SK-N-SH (cell line): ENCODE results near the gene FSHR. TPM values are rescaled to one million over a fixed set of nuclear protein-coding genes. Genes with fewer than 3 reads are reported as not detected.

Experiments
- CTCF ChIA-PET: fragments of 300-600, 350-600 bp; formaldehyde crosslinking; extraction: SDS; loops from one replicate; lab custom pipeline; 2021; lab: Yijun Ruan, JAX
- POLR2A ChIA-PET: fragments of 350-600 bp; sonication (Branson Sonifier 250); formaldehyde crosslinking; extraction: SDS; loops from one replicate; lab custom pipeline; 2020; ENCODE audit warnings: antibody characterized with exemption, inconsistent platforms; lab: Yijun Ruan, JAX
- DNase-seq: peaks from one replicate; pipeline ENCODE4 v3.0.0; 2012
- H2AFZ ChIP-seq: fragments of 200-600 bp; sonication (generic); 2 replicates; pipeline ENCODE4 v1.8.1; 2016; ENCODE audit warnings: antibody characterized with exemption, mild to moderate bottlenecking, low read depth
- H3F3A ChIP-seq: fragments of 200-600 bp; sonication (generic); replicated peaks from 2 replicates; pipeline ENCODE3; 2016; ENCODE audit warnings: antibody characterized with exemption, mild to moderate bottlenecking; ENCODE audit not compliant: insufficient read depth
- H3K27ac ChIP-seq, 2 experiments: fragments of 200-500 bp in 1 of 2; fragments of 200-600 bp in 1 of 2; sonication (Bioruptor generic) in 1 of 2; sonication (generic), shearing (Covaris generic) in 1 of 2; 2 replicates each; pipeline versions ENCODE4 v1.5.1 to v1.6.1; 2014 to 2016; ENCODE audit warnings: low read depth in 2 of 2, inconsistent platforms in 1 of 2, low read length in 1 of 2, mild to moderate bottlenecking in 1 of 2, mixed read lengths in 1 of 2
- H3K27me3 ChIP-seq: fragments of 200-600 bp; sonication (generic), shearing (Covaris generic); 2 replicates; pipeline ENCODE4 v1.6.1; 2016; ENCODE audit warnings: mixed run types; ENCODE audit not compliant: insufficient read depth
- H3K36me3 ChIP-seq, 2 experiments: fragments of 200-500 bp in 1 of 2; fragments of 200-600 bp in 1 of 2; sonication (Bioruptor generic) in 1 of 2; sonication (generic) in 1 of 2; replicated peaks in 1 of 2; 2 replicates each; pipeline versions ENCODE3 to v1.5.1; 2014 to 2016; ENCODE audit warnings: low read length in 1 of 2, mild to moderate bottlenecking in 1 of 2; ENCODE audit not compliant: insufficient read depth in 2 of 2, control insufficient read depth in 1 of 2
- H3K4me1 ChIP-seq, 2 experiments: fragments of 200-500 bp in 1 of 2; fragments of 200-600 bp in 1 of 2; sonication (Bioruptor generic) in 1 of 2; sonication (generic), shearing (Covaris generic) in 1 of 2; 2 replicates each; pipeline versions ENCODE4 v1.5.1 to v1.6.1; 2014 to 2016; ENCODE audit warnings: low read depth in 1 of 2, low read length in 1 of 2, mixed run types in 1 of 2; ENCODE audit not compliant: insufficient read depth in 2 of 2, control insufficient read depth in 1 of 2
- H3K4me2 ChIP-seq: fragments of 200-600 bp; sonication (generic), shearing (Covaris generic); 2 replicates; pipeline ENCODE4 v1.6.1; 2017; ENCODE audit warnings: mixed run types
- H3K4me3 ChIP-seq, 2 experiments: fragments of 200-500 bp in 1 of 2; fragments of 200-600 bp in 1 of 2; sonication (Bioruptor generic) in 1 of 2; sonication (generic), shearing (Covaris generic) in 1 of 2; 2 replicates each; pipeline versions ENCODE4 v1.5.1 to v1.8.1; 2014 to 2016; ENCODE audit warnings: low read depth in 2 of 2, inconsistent platforms in 1 of 2, low read length in 1 of 2, mild to moderate bottlenecking in 1 of 2, mixed read lengths in 1 of 2, moderate library complexity in 1 of 2
- H3K79me2 ChIP-seq: fragments of 200-600 bp; sonication (generic); 2 replicates; pipeline ENCODE4 v1.8.1; 2017; ENCODE audit warnings: mild to moderate bottlenecking; ENCODE audit not compliant: insufficient read depth
- H3K9ac ChIP-seq: fragments of 200-600 bp; sonication (generic); 2 replicates; pipeline ENCODE4 v1.6.1; 2017; ENCODE audit warnings: mixed run types
- H3K9me2 ChIP-seq: fragments of 200-600 bp; sonication (generic); 2 replicates; pipeline ENCODE4 v1.6.1; 2017; ENCODE audit warnings: mixed run types
- H3K9me3 ChIP-seq: fragments of 200-600 bp; sonication (generic); 2 replicates; pipeline ENCODE4 v1.6.1; 2017; ENCODE audit warnings: mixed run types, mild to moderate bottlenecking, moderate library complexity
- H4K20me1 ChIP-seq: fragments of 200-600 bp; sonication (generic); 2 replicates; pipeline ENCODE4 v1.6.1; 2017; ENCODE audit warnings: mild to moderate bottlenecking, mixed run types; ENCODE audit not compliant: insufficient read depth
- CHD2 ChIP-seq: fragments of 150-350 bp; IDR thresholded peaks from 2 replicates; pipeline ENCODE4 v1.6.1; 2018; ENCODE audit warnings: low read length; ENCODE audit not compliant: partially characterized antibody
- CTCF ChIP-seq: fragments of 200-600 bp; sonication (generic); IDR thresholded peaks from 2 replicates; pipeline ENCODE4 v1.6.1; 2017; ENCODE audit warnings: antibody characterized with exemption, mild to moderate bottlenecking, moderate library complexity
- EP300 ChIP-seq, 2 experiments: IDR thresholded peaks; 2 replicates each; pipeline versions ENCODE4 v1.4.0 to v1.6.1; 2012; ENCODE audit warnings: borderline replicate concordance in 1 of 2, low read depth in 1 of 2, low read length in 1 of 2
- EZH2phosphoT487 ChIP-seq: fragments of 200-600 bp; sonication (generic); IDR thresholded peaks from 2 replicates; pipeline ENCODE4 v1.6.1; 2017; ENCODE audit warnings: low read depth, mixed run types, mild to moderate bottlenecking, antibody characterized with exemption, moderate library complexity, borderline replicate concordance
- FOXJ3 ChIP-seq: sonication (generic); formaldehyde crosslinking; IDR thresholded peaks from 2 replicates; pipeline ENCODE4 v1.5.1; 2020; ENCODE audit warnings: mild to moderate bottlenecking, missing genetic modification reagents
- FOXM1 ChIP-seq: IDR thresholded peaks from 2 replicates; pipeline ENCODE4 v1.4.0; 2012; ENCODE audit warnings: low read depth, mild to moderate bottlenecking
- GATA2 ChIP-seq: sonication (generic); formaldehyde crosslinking; IDR thresholded peaks from 2 replicates; pipeline ENCODE4 v1.5.0; 2020; ENCODE audit warnings: mild to moderate bottlenecking, missing genetic modification reagents
- JUND ChIP-seq: IDR thresholded peaks from 2 replicates; pipeline ENCODE4 v1.4.0; 2012
- MEF2A ChIP-seq: IDR thresholded peaks from 2 replicates; pipeline ENCODE4 v1.4.0; 2012; ENCODE audit warnings: low read depth, borderline replicate concordance
- MXI1 ChIP-seq: IDR thresholded peaks from 2 replicates; pipeline ENCODE4 v1.6.1; 2012; ENCODE audit warnings: mild to moderate bottlenecking, low read depth, low read length, improper control_type of control experiment
- RAD21 ChIP-seq: IDR thresholded peaks from 2 replicates; pipeline ENCODE4 v1.6.1; 2012; ENCODE audit warnings: mild to moderate bottlenecking, low read length
- RCOR1 ChIP-seq: fragments of 150-350 bp; IDR thresholded peaks from 2 replicates; pipeline ENCODE4 v1.6.1; 2017; ENCODE audit warnings: antibody characterized with exemption, low read length
- SIN3A ChIP-seq: IDR thresholded peaks from 2 replicates; pipeline ENCODE4 v1.6.1; 2012; ENCODE audit warnings: low read depth, mild to moderate bottlenecking, low read length, moderate library complexity, borderline replicate concordance
- TAF1 ChIP-seq: IDR thresholded peaks from 2 replicates; pipeline ENCODE4 v1.6.1; 2012; ENCODE audit warnings: low read depth, mild to moderate bottlenecking, low read length, moderate library complexity, borderline replicate concordance
- TEAD4 ChIP-seq: IDR thresholded peaks from 2 replicates; pipeline ENCODE4 v1.4.0; 2012; ENCODE audit warnings: mild to moderate bottlenecking, borderline replicate concordance; ENCODE audit not compliant: insufficient read depth
- USF1 ChIP-seq: IDR thresholded peaks from 2 replicates; pipeline ENCODE4 v1.4.0; 2012; ENCODE audit warnings: low read depth, borderline replicate concordance
- USF2 ChIP-seq: fragments of 150-350 bp; IDR thresholded peaks from 2 replicates; pipeline ENCODE4 v1.6.1; 2017; ENCODE audit warnings: antibody characterized with exemption, low read length, low read depth, borderline replicate concordance
- ZBTB33 ChIP-seq: IDR thresholded peaks from 2 replicates; pipeline ENCODE4 v1.4.0; 2012; ENCODE audit warnings: low read depth, borderline replicate concordance
- WGBS: methylation state at CpG from one replicate; pipeline ENCODE4 v1.1.6; 2017; ENCODE audit warnings: low lambda C conversion rate; 5-methylcytosine and 5-hydroxymethylcytosine counted together
- polyA plus RNA-seq, 3 experiments: library from polyadenylated mRNA; depleted of rRNA; stranded (reverse); fragments of >200 nt; gene quantifications; 2 replicates each; pipeline ENCODE4 v1.2.3, GENCODE V29; 2012

The FSHR gene
- polyA plus RNA-seq, 1 of the 3 experiments (the other 2 are of a cell fraction) = not detected

GRCh38 chr2:48952614-48953013, 201.7 kb downstream of the FSHR start (continued):
- TF ChIP-seq ZBTB33 (no peak), USF2 (no peak), CHD2 (no peak), FOXJ3 (CRISPR knock-in tag) (no peak), EZH2phosphoT487 (no peak), MEF2A (no peak), CTCF (no peak), EP300 (IDR thresholded peaks at IDR 0.05; ENCODE audit: borderline replicate concordance in 1 of 2, low read depth in 1 of 2, low read length in 1 of 2) (no peak), FOXM1 (no peak), TEAD4 (no peak)

GRCh38 chr2:48952143-48952542, 202.2 kb downstream of the FSHR start:
- no peak overlapping the region for H2AFZ ChIP-seq
- DNase-seq = peak; percentile 76
- no peaks in the 10 kb centered on the region for H3F3A ChIP-seq
- H3K4me3 ChIP-seq = no peak overlapping the region
- H3K27me3 ChIP-seq = no peaks in the 10 kb centered on the region
- peak overlapping the region in 1 of 2 experiments; percentile 79; a peak in 2 of 4 replicates for H3K27ac ChIP-seq
- H3K9ac ChIP-seq = no peak overlapping the region
- ChIA-PET POLR2A (no interaction called here), CTCF (interaction anchor here (1.3 to 1.5 kb wide), 2 partner anchors 10 to 1191 kb away, joined by 3 to 5 read pairs; no protein-coding TSS in a partner anchor)
- TF ChIP-seq EZH2phosphoT487 = no peak
- peak; percentile 78 for TF ChIP-seq CHD2
- peak; percentile 27 for TF ChIP-seq RAD21
- TF ChIP-seq ZBTB33 = no peak
- peak; percentile 74 for TF ChIP-seq MXI1
- TF ChIP-seq FOXJ3 (CRISPR knock-in tag) = peak; percentile 86
- no peak for TF ChIP-seq JUND
- peak; percentile 97 for TF ChIP-seq GATA2 (CRISPR knock-in tag)
- TF ChIP-seq RCOR1 = peak; percentile 68
- peak; percentile 54; the same call in 1 of the 2 replicates for TF ChIP-seq USF1
- TF ChIP-seq USF2 = peak; percentile 54; the same call in 1 of the 2 replicates
- TF ChIP-seq EP300 (IDR thresholded peaks at IDR 0.05; ENCODE audit: borderline replicate concordance in 1 of 2, low read depth in 1 of 2, low read length in 1 of 2) = peak in 1 of 2 experiments; percentile 85; a peak in 1 of 4 replicates
- TF ChIP-seq SIN3A = no peak
- TF ChIP-seq TAF1 = no peak
- H3K79me2 ChIP-seq = no peaks in the 10 kb centered on the region
- no peak overlapping the region for H3K4me2 ChIP-seq
- no peaks in the 10 kb centered on the region for H3K36me3 ChIP-seq
- 13% methylated on average over 5 of the region's 5 CpGs for WGBS
- H3K4me1 ChIP-seq = peaks cover 0 to 10% of the 10 kb centered on the region in 2 experiments; a peak in 2 of 4 replicates
- H4K20me1 ChIP-seq = no peaks in the 10 kb centered on the region
- no peaks in the 10 kb centered on the region for H3K9me3 ChIP-seq
- no peaks in the 10 kb centered on the region for H3K9me2 ChIP-seq
